Caco-2 (cell line): ENCODE measurements around the gene CCDC97. TPM values are rescaled to one million over a fixed set of nuclear protein-coding genes. Genes with fewer than 3 reads are reported as not detected.

Experiments
- BruUV-seq: library from RNA; stranded (reverse); fragments of 400-500 nt; replicated peaks from 2 replicates; lab custom pipeline; 2021; lab: Mats Ljungman, UMichigan
- CTCF ChIA-PET: fragments of 300-600 bp; sonication (Branson Sonifier 250); formaldehyde crosslinking; loops from one replicate; lab custom pipeline; 2022; ENCODE audit warnings: antibody characterized with exemption; lab: Charles Lee
- POLR2A ChIA-PET: fragments of 300-600 bp; sonication (Branson Sonifier 250); formaldehyde crosslinking; loops from one replicate; lab custom pipeline; 2022; ENCODE audit warnings: antibody characterized with exemption; lab: Charles Lee
- DNase-seq, 2 experiments: peaks; one replicate each; pipeline versions ENCODE4 v3.0.0 to v3.0.0-alpha.2; 2020 to 2022
- H3K27me3 ChIP-seq: replicated peaks from 2 replicates; pipeline ENCODE4 v1.6.0; 2011; ENCODE audit warnings: low read length; ENCODE audit not compliant: control insufficient read depth, insufficient read depth
- H3K36me3 ChIP-seq: 2 replicates; pipeline ENCODE4 v1.5.1; 2011; ENCODE audit warnings: low read length; ENCODE audit not compliant: control insufficient read depth, insufficient read depth
- H3K4me1 ChIP-seq: fragments of 250-450 bp; sonication (Bioruptor Pico); 2 replicates; pipeline ENCODE4 v1.5.1; 2020; ENCODE audit warnings: mild to moderate bottlenecking
- H3K4me3 ChIP-seq: 2 replicates; pipeline ENCODE4 v1.5.1; 2011; ENCODE audit warnings: low read depth, mild to moderate bottlenecking, control low read depth, low read length
- H3K9me3 ChIP-seq: fragments of 250-450 bp; sonication (Bioruptor Pico); 2 replicates; pipeline ENCODE4 v1.5.1; 2020; ENCODE audit warnings: mild to moderate bottlenecking, moderate library complexity
- H3K27ac Mint-ChIP-seq: one replicate; pipeline ENCODE4 v1.8.0; 2022; ENCODE audit warnings: mixed read lengths; ENCODE audit not compliant: unreplicated experiment
- H3K27me3 Mint-ChIP-seq: one replicate; pipeline ENCODE4 v1.8.0; 2022; ENCODE audit warnings: mixed read lengths; ENCODE audit not compliant: insufficient read depth, unreplicated experiment
- H3K36me3 Mint-ChIP-seq: one replicate; pipeline ENCODE4 v1.8.0; 2022; ENCODE audit warnings: mild to moderate bottlenecking, mixed read lengths; ENCODE audit not compliant: insufficient read depth, unreplicated experiment
- H3K4me1 Mint-ChIP-seq: one replicate; pipeline ENCODE4 v1.8.0; 2022; ENCODE audit warnings: low read depth, mixed read lengths; ENCODE audit not compliant: unreplicated experiment
- H3K4me3 Mint-ChIP-seq: one replicate; pipeline ENCODE4 v1.8.0; 2022; ENCODE audit warnings: mild to moderate bottlenecking, moderate library complexity, mixed read lengths; ENCODE audit not compliant: unreplicated experiment
- H3K9me3 Mint-ChIP-seq: one replicate; pipeline ENCODE4 v1.8.0; 2022; ENCODE audit warnings: mixed read lengths; ENCODE audit not compliant: unreplicated experiment
- CTCF ChIP-seq, 2 experiments: fragments of 200-600 bp in 1 of 2; IDR thresholded peaks; 1 replicate in 1 of 2; 2 replicates in 1 of 2; pipeline versions ENCODE4 v1.5.1 to v1.8.0; 2011 to 2022; ENCODE audit warnings: antibody characterized with exemption in 1 of 2, control low read depth in 1 of 2, inconsistent platforms in 1 of 2, low read depth in 1 of 2, low read length in 1 of 2, mild to moderate bottlenecking in 1 of 2, moderate library complexity in 1 of 2; ENCODE audit not compliant: insufficient read depth in 1 of 2, severe bottlenecking in 1 of 2, unreplicated experiment in 1 of 2
- intact Hi-C: fragments of 100-400 bp; cut with micrococcal nuclease; formaldehyde crosslinking; loops from one replicate; pipeline ENCODE4 v1.10.0; 2022; ENCODE audit not compliant: unreplicated experiment
- total RNA-seq: library from RNA; stranded (reverse); gene quantifications from 2 replicates; pipeline ENCODE4 v1.2.3, GENCODE V29; 2022

CCDC97 gene
- total RNA-seq, 1 experiment from 2014 or later = 47.1 TPM

GRCh38 chr19:41332000-41332399 is 22.0 kb downstream of the CCDC97 start:
- no peaks in the 10 kb centered on the region for H3K9me3 Mint-ChIP-seq
- no peak for TF ChIP-seq CTCF (IDR thresholded peaks at IDR 0.05; ENCODE audit: insufficient read depth in 1 of 2, low read depth in 1 of 2, low read length in 1 of 2, severe bottlenecking in 1 of 2, unreplicated experiment in 1 of 2)

GRCh38 chr19:41332468-41332867 is 22.5 kb downstream of the CCDC97 start:
- DNase-seq = no peak
- H3K27ac Mint-ChIP-seq = no peak overlapping the region
- H3K9me3 Mint-ChIP-seq = no peaks in the 10 kb centered on the region
- BruUV-seq = no TSS peak
- H3K4me1 ChIP-seq = no peaks in the 10 kb centered on the region
- ChIA-PET POLR2A (no interaction called here), CTCF (interaction anchor here (2.1 kb wide), 1 partner anchor 20 kb away, joined by 6 read pairs; no protein-coding TSS in a partner anchor)
- H3K27me3 Mint-ChIP-seq = no peaks in the 10 kb centered on the region
- no peaks in the 10 kb centered on the region for H3K4me1 Mint-ChIP-seq
- H3K36me3 Mint-ChIP-seq = no peaks in the 10 kb centered on the region
- no peak for TF ChIP-seq CTCF (IDR thresholded peaks at IDR 0.05; ENCODE audit: insufficient read depth in 1 of 2, low read depth in 1 of 2, low read length in 1 of 2, severe bottlenecking in 1 of 2, unreplicated experiment in 1 of 2)
- intact Hi-C loops = no loop called here
- H3K27me3 ChIP-seq = no peaks in the 10 kb centered on the region
- no peaks in the 10 kb centered on the region for H3K36me3 ChIP-seq
- no peaks in the 10 kb centered on the region for H3K9me3 ChIP-seq
- no peak overlapping the region for H3K4me3 ChIP-seq
- H3K4me3 Mint-ChIP-seq = no peak overlapping the region

More at GRCh38 chr19:41332000-41332399, 22.0 kb downstream of the CCDC97 start:
- CTCF ChIA-PET = interaction anchor here (2.1 kb wide), 1 partner anchor 20 kb away, joined by 6 read pairs; no protein-coding TSS in a partner anchor
- intact Hi-C loops = no loop called here
- H3K4me3 Mint-ChIP-seq = no peak overlapping the region
- H3K36me3 ChIP-seq = no peaks in the 10 kb centered on the region
- no peaks in the 10 kb centered on the region for H3K27me3 ChIP-seq
- H3K4me1 Mint-ChIP-seq = peaks cover 1% of the 10 kb centered on the region
- no peaks in the 10 kb centered on the region for H3K9me3 ChIP-seq
- H3K27me3 Mint-ChIP-seq = no peaks in the 10 kb centered on the region
- no peak for DNase-seq
- no peaks in the 10 kb centered on the region for H3K4me1 ChIP-seq
- POLR2A ChIA-PET = no interaction called here
- peaks cover 3% of the 10 kb centered on the region for H3K36me3 Mint-ChIP-seq
- H3K27ac Mint-ChIP-seq = no peak overlapping the region
- BruUV-seq = no TSS peak
- H3K4me3 ChIP-seq = no peak overlapping the region

- no peak for TF ChIP-seq CTCF (IDR thresholded peaks at IDR 0.05; ENCODE audit: insufficient read depth in 1 of 2, low read depth in 1 of 2, low read length in 1 of 2, severe bottlenecking in 1 of 2, unreplicated experiment in 1 of 2)
- no peaks in the 10 kb centered on the region for H3K4me1 ChIP-seq
- CTCF ChIA-PET = no interaction called here
- H3K36me3 ChIP-seq = no peaks in the 10 kb centered on the region
- no peaks in the 10 kb centered on the region for H3K9me3 ChIP-seq
- Mint-ChIP-seq H3K27ac (no peak overlapping the region), H3K9me3 (no peaks in the 10 kb centered on the region), H3K27me3 (no peaks in the 10 kb centered on the region), H3K4me1 (no peaks in the 10 kb centered on the region), H3K4me3 (no peak overlapping the region), H3K36me3 (peaks cover 4% of the 10 kb centered on the region)
- H3K27me3 ChIP-seq = no peaks in the 10 kb centered on the region
- intact Hi-C loops = no loop called here
- no peak for DNase-seq
- H3K4me3 ChIP-seq = no peak overlapping the region
- no TSS peak for BruUV-seq
- POLR2A ChIA-PET = no interaction called here
Measured at GRCh38 chr19:41334793-41335192, 24.8 kb downstream of the CCDC97 start.
